GM12878 (cell line): ENCODE data around the gene TRPM1. TPM values are rescaled to one million over a fixed set of nuclear protein-coding genes. Genes with fewer than 3 reads are reported as not detected.

Experiments used
- ATAC-seq: fragments of 200-7000 bp; cut with Tn5 transposase; 3 replicates; pipeline ENCODE4 v1.9.1; 2020; ENCODE audit warnings: mild to moderate bottlenecking, moderate library complexity
- BruUV-seq: library from RNA; stranded (reverse); fragments of 400-500 nt; replicated peaks from 2 replicates; lab custom pipeline; 2021; lab: Mats Ljungman, UMichigan
- CTCF ChIA-PET: fragments of 300-600 bp; sonication (Branson Sonifier 250); formaldehyde crosslinking; extraction: SDS; loops from one replicate; lab custom pipeline; 2021; ENCODE audit warnings: inconsistent platforms; lab: Yijun Ruan, JAX
- POLR2A ChIA-PET: fragments of 350-600 bp; formaldehyde crosslinking; extraction: SDS; loops from one replicate; lab custom pipeline; 2021; ENCODE audit warnings: inconsistent platforms; lab: Charles Lee
- RAD21 ChIA-PET: fragments of 300-600 bp; sonication (Branson Sonifier 250); formaldehyde crosslinking; loops from one replicate; lab custom pipeline; 2023; ENCODE audit warnings: antibody characterized with exemption; ENCODE audit not compliant: unreplicated experiment; lab: Charles Lee
- SMC1A ChIA-PET: fragments of 300-600 bp; sonication (Branson Sonifier 250); formaldehyde crosslinking; loops from one replicate; lab custom pipeline; 2023; ENCODE audit not compliant: unreplicated experiment, uncharacterized antibody; lab: Charles Lee
- DNase-seq: peaks from one replicate; pipeline ENCODE4 v3.0.0-alpha.2; 2011; ENCODE audit warnings: low read depth, low spot score
- FAIRE-seq: peaks from 3 replicates; lab custom pipeline; 2011; peaks lifted over from hg19 to GRCh38; lab: Jason Lieb, UNC
- H2AFZ ChIP-seq: 2 replicates; pipeline ENCODE4 v1.6.0; 2011; ENCODE audit warnings: low read depth, low read length, control low read depth; ENCODE audit not compliant: control insufficient read depth
- H3K27ac ChIP-seq: 2 replicates; pipeline ENCODE4 v1.5.1; 2011; ENCODE audit warnings: control low read depth; ENCODE audit not compliant: control insufficient read depth, insufficient read depth
- H3K27me3 ChIP-seq, 2 experiments: replicated peaks in 1 of 2; 2 replicates each; pipeline versions ENCODE4 v1.6.0 to v1.6.1; 2011; ENCODE audit warnings: low read length in 1 of 2; ENCODE audit not compliant: control insufficient read depth in 2 of 2, insufficient read depth in 2 of 2
- H3K36me3 ChIP-seq, 2 experiments: 2 replicates each; pipeline ENCODE4 v1.5.1; 2011; ENCODE audit warnings: low read length in 1 of 2; ENCODE audit not compliant: control insufficient read depth in 2 of 2, insufficient read depth in 2 of 2
- H3K4me1 ChIP-seq: 2 replicates; pipeline ENCODE4 v1.6.1; 2011; ENCODE audit warnings: mild to moderate bottlenecking, low read length, moderate library complexity, mixed read lengths; ENCODE audit not compliant: control insufficient read depth, insufficient read depth
- H3K4me2 ChIP-seq: 2 replicates; pipeline ENCODE4 v1.6.0; 2011; ENCODE audit warnings: control low read depth; ENCODE audit not compliant: control insufficient read depth, insufficient read depth
- H3K4me3 ChIP-seq: fragments of 200-600 bp; sonication (generic); 2 replicates; pipeline ENCODE4 v1.5.1; 2016
- H3K79me2 ChIP-seq: 2 replicates; pipeline ENCODE4 v1.6.0; 2011; ENCODE audit warnings: low read length; ENCODE audit not compliant: control insufficient read depth, insufficient read depth
- H3K9ac ChIP-seq: 2 replicates; pipeline ENCODE4 v1.8.0; 2011; ENCODE audit warnings: low read length, control low read depth, mixed read lengths; ENCODE audit not compliant: control insufficient read depth, insufficient read depth
- H3K9me3 ChIP-seq: replicated peaks from 3 replicates; pipeline ENCODE4 v1.5.1; 2011; ENCODE audit warnings: mild to moderate bottlenecking, low read length; ENCODE audit not compliant: control insufficient read depth, insufficient read depth
- H4K20me1 ChIP-seq: 2 replicates; pipeline ENCODE4 v1.6.0; 2011; ENCODE audit not compliant: control insufficient read depth, insufficient read depth
- ATF2 ChIP-seq: IDR thresholded peaks from 2 replicates; pipeline ENCODE4 v1.6.1; 2012; ENCODE audit warnings: low read length, inconsistent platforms
- ATF3 ChIP-seq: IDR thresholded peaks from 2 replicates; pipeline ENCODE4 v1.6.1; 2011; ENCODE audit warnings: low read depth, mild to moderate bottlenecking, low read length, moderate library complexity, borderline replicate concordance; ENCODE audit errors: extremely low read depth
- BCLAF1 ChIP-seq: fragments of 450-650 bp; IDR thresholded peaks from 2 replicates; pipeline ENCODE4 v1.6.1; 2017; ENCODE audit warnings: antibody characterized with exemption, mild to moderate bottlenecking, moderate library complexity
- CREB1 ChIP-seq: IDR thresholded peaks from 2 replicates; pipeline ENCODE4 v1.6.1; 2012; ENCODE audit warnings: low read depth, mild to moderate bottlenecking, inconsistent platforms
- EZH2 ChIP-seq: IDR thresholded peaks from 2 replicates; pipeline ENCODE4 v1.6.1; 2012; ENCODE audit warnings: low read depth, mild to moderate bottlenecking, control low read depth, inconsistent platforms, low read length, borderline replicate concordance; ENCODE audit not compliant: control insufficient read depth
- GATAD2B ChIP-seq: fragments of 450-650 bp; conservative IDR thresholded peaks from 2 replicates; pipeline ENCODE4 v1.6.1; 2017; ENCODE audit warnings: low read depth, mild to moderate bottlenecking, moderate library complexity
- MTA3 ChIP-seq: IDR thresholded peaks from 2 replicates; pipeline ENCODE4 v1.6.1; 2012; ENCODE audit warnings: low read length, inconsistent platforms, borderline replicate concordance
- PKNOX1 ChIP-seq: fragments of 450-650 bp; IDR thresholded peaks from 2 replicates; pipeline ENCODE4 v1.6.1; 2016; ENCODE audit warnings: mild to moderate bottlenecking
- RFX5 ChIP-seq: IDR thresholded peaks from 2 replicates; pipeline ENCODE4 v1.6.1; 2011; ENCODE audit warnings: low read depth, low read length, improper control_type of control experiment
- RUNX3 ChIP-seq: IDR thresholded peaks from 2 replicates; pipeline ENCODE4 v1.6.1; 2012; ENCODE audit warnings: low read length, inconsistent platforms
- SMARCA5 ChIP-seq: fragments of 450-650 bp; IDR thresholded peaks from 2 replicates; pipeline ENCODE4 v1.6.1; 2017; ENCODE audit warnings: mild to moderate bottlenecking
- STAT1 ChIP-seq: fragments of 450-650 bp; conservative IDR thresholded peaks from 2 replicates; pipeline ENCODE4 v1.6.1; 2014; ENCODE audit warnings: antibody characterized with exemption, mild to moderate bottlenecking
- TBL1XR1 ChIP-seq: IDR thresholded peaks from 2 replicates; pipeline ENCODE4 v1.6.1; 2012; ENCODE audit warnings: low read depth, low read length, improper control_type of control experiment
- ZBTB40 ChIP-seq: fragments of 450-650 bp; IDR thresholded peaks from 2 replicates; pipeline ENCODE4 v1.6.1; 2016; ENCODE audit warnings: mild to moderate bottlenecking, moderate library complexity, borderline replicate concordance
- WGBS: methylation state at CpG from one replicate; pipeline ENCODE4 v1.1.6; 2016; ENCODE audit warnings: low lambda C conversion rate; ENCODE audit not compliant: insufficient replicate concordance, insufficient coverage; ENCODE audit errors: missing lambda C conversion rate; 5-methylcytosine and 5-hydroxymethylcytosine counted together
- in situ Hi-C: fragments of 300-500 bp; cut with MboI; formaldehyde crosslinking; loops from 9 replicates; pipeline ENCODE4 v1.14.3; 2018; ENCODE audit warnings: mixed read lengths
- intact Hi-C: fragments of 100-400 bp; cut with micrococcal nuclease; formaldehyde crosslinking; loops from one replicate; pipeline ENCODE4 v1.14.2; 2022; ENCODE audit not compliant: unreplicated experiment
- polyA plus RNA-seq, 11 experiments: library from polyadenylated mRNA; depleted of rRNA in 4 of 11; unstranded in 6 of 11; stranded (reverse) in 5 of 11; fragments of >200 nt; fragmentation: Nextera tagmentation in 4 of 11; fragmentation: Illumina TruSeq in 1 of 11; extraction: Ambion mirVana in 4 of 11; extraction: Trizol in 1 of 11; gene quantifications; 1 replicate in 1 of 11; 2 replicates in 10 of 11; pipeline versions ENCODE4 v1.2.1 to v1.2.3, GENCODE V29; 2011 to 2016; ENCODE audit warnings: inconsistent platforms in 2 of 11, missing spikeins in 2 of 11, low read depth in 1 of 11
- total RNA-seq, 4 experiments: library from RNA; depleted of rRNA in 3 of 4; stranded (reverse); fragments of >200 nt in 3 of 4; fragmentation: Illumina TruSeq in 1 of 4; extraction: Trizol in 1 of 4; gene quantifications; 2 replicates each; pipeline versions ENCODE4 v1.2.1 to v1.2.3, GENCODE V29; 2013 to 2021

The TRPM1 gene
- total and polyA plus RNA-seq, 10 of the 15 experiments (the other 5 are each of a cell fraction or from before 2014, with no cell fraction given), result 0.01 to 0.10 (median 0.05) TPM; not detected in 4

- TF ChIP-seq ATF2, result no peak
- no peak for TF ChIP-seq EZH2
- TF ChIP-seq RUNX3, result no peak
- TF ChIP-seq SMARCA5, result no peak
Observed at GRCh38 chr15:31020542-31020941, 81.0 kb downstream of the TRPM1 start (continued).

- H3K4me3 ChIP-seq, result no peak overlapping the region
- no peaks in the 10 kb centered on the region for H3K27me3 ChIP-seq
- H3K27ac ChIP-seq, result no peak overlapping the region
- intact Hi-C loops, result no loop called here
- ChIA-PET CTCF (interaction anchor here (1.5 kb wide), 1 partner anchor 14 kb away, joined by 5 read pairs; no protein-coding TSS in a partner anchor), POLR2A (no interaction called here), RAD21 (no interaction called here), SMC1A (no interaction called here)
- no peak for DNase-seq
- FAIRE-seq, result no peak
- no peak overlapping the region for H3K4me2 ChIP-seq
- 53% methylated on average over 3 of the region's 3 CpGs for WGBS
- peaks cover 4% of the 10 kb centered on the region for H3K4me1 ChIP-seq
- H2AFZ ChIP-seq, result no peak overlapping the region
- no peak overlapping the region for H3K9ac ChIP-seq
- ATAC-seq, result no peak
- no peaks in the 10 kb centered on the region for H3K36me3 ChIP-seq
- no peaks in the 10 kb centered on the region for H4K20me1 ChIP-seq
- in situ Hi-C loops, result no loop called here
- H3K79me2 ChIP-seq, result no peaks in the 10 kb centered on the region
- no peaks in the 10 kb centered on the region; the same call in 2 of the 3 replicates for H3K9me3 ChIP-seq
- BruUV-seq, result no TSS peak
- TF ChIP-seq BCLAF1 (no peak), TBL1XR1 (no peak), CREB1 (no peak), MTA3 (no peak), STAT1 (no peak), PKNOX1 (no peak), RFX5 (no peak), ZBTB40 (no peak), ATF3 (no peak), GATAD2B (no peak)
Observed at GRCh38 chr15:31019986-31020385, 81.5 kb downstream of the TRPM1 start.
